Measurements from ENCODE around the gene ETV1.

The ETV1 gene

GRCh38 chr7:13980474-13980873, 9.0 kb downstream of the ETV1 start:
- ChIA-PET CTCF (interaction anchor here (1.4 kb wide), 1 partner anchor 9 kb away, joined by 4 read pairs; the partner anchor contains the start of gene ETV1), POLR2A (interaction anchor here (0.7 kb wide), 1 partner anchor 45 kb away, joined by 3 read pairs; no protein-coding TSS in a partner anchor)
- TF ChIP-seq ARNT (IDR thresholded peaks at IDR 0.05) (peak; percentile 92), PKNOX1 (IDR thresholded peaks at IDR 0.05) (no peak), CTBP1 (IDR thresholded peaks at IDR 0.05; ENCODE audit: borderline replicate concordance) (peak; percentile 33; the same call in 1 of the 2 replicates), LEF1 (IDR thresholded peaks at IDR 0.05; ENCODE audit: borderline replicate concordance) (no peak), HDGF (IDR thresholded peaks at IDR 0.05; ENCODE audit: borderline replicate concordance) (no peak), SP1 (IDR thresholded peaks at IDR 0.05) (no peak)
- peak; percentile 26 for DNase-seq (ENCODE audit: extremely low spot score)

- POLR2A ChIA-PET: interaction anchor here (0.7 kb wide), 1 partner anchor 44 kb away, joined by 3 read pairs; no protein-coding TSS in a partner anchor
- no peak for DNase-seq (ENCODE audit: extremely low spot score)
- TF ChIP-seq FOXA1 (IDR thresholded peaks at IDR 0.05): no peak
- no peak for TF ChIP-seq TARDBP (IDR thresholded peaks at IDR 0.05)
- TF ChIP-seq FOXK2 (IDR thresholded peaks at IDR 0.05): no peak
- no peak for TF ChIP-seq FOXM1 (IDR thresholded peaks at IDR 0.05; ENCODE audit: borderline replicate concordance)
- no peak for TF ChIP-seq SUZ12 (IDR thresholded peaks at IDR 0.05)
- TF ChIP-seq LEF1 (IDR thresholded peaks at IDR 0.05; ENCODE audit: borderline replicate concordance): no peak
- no peak for TF ChIP-seq BHLHE40 (IDR thresholded peaks at IDR 0.05; ENCODE audit: borderline replicate concordance)
- no peak for TF ChIP-seq L3MBTL2 (conservative IDR thresholded peaks at IDR 0.05)
- no peak for TF ChIP-seq NFRKB (IDR thresholded peaks at IDR 0.05)
- no peak for TF ChIP-seq ELF4 (IDR thresholded peaks at IDR 0.05)
- no peak for TF ChIP-seq SP1 (IDR thresholded peaks at IDR 0.05)
- no peak for TF ChIP-seq ARNT (IDR thresholded peaks at IDR 0.05)
- no peak for TF ChIP-seq PKNOX1 (IDR thresholded peaks at IDR 0.05)
- CTCF ChIA-PET: interaction anchor here (0.6 to 1.3 kb wide), 2 partner anchors 10 to 686 kb away, joined by 3 to 5 read pairs; partner anchors contain the start of gene ETV1
Measured at GRCh38 chr7:13979671-13980435, 9.6 kb downstream of the ETV1 start.

GRCh38 chr7:13976594-13976993, 12.9 kb downstream of the ETV1 start:
- ChIA-PET CTCF (no interaction called here), POLR2A (no interaction called here)
- TF ChIP-seq CTBP1 (IDR thresholded peaks at IDR 0.05; ENCODE audit: borderline replicate concordance): no peak
- no peak for DNase-seq (ENCODE audit: extremely low spot score)

- DNase-seq (ENCODE audit: extremely low spot score): no peak
- ChIA-PET CTCF (no interaction called here), POLR2A (no interaction called here)
- TF ChIP-seq ELF4 (IDR thresholded peaks at IDR 0.05) (no peak), FOXA1 (IDR thresholded peaks at IDR 0.05) (no peak), LEF1 (IDR thresholded peaks at IDR 0.05; ENCODE audit: borderline replicate concordance) (no peak), FOXK2 (IDR thresholded peaks at IDR 0.05) (no peak), BHLHE40 (IDR thresholded peaks at IDR 0.05; ENCODE audit: borderline replicate concordance) (no peak)
Measured at GRCh38 chr7:13965077-13965476, 24.4 kb downstream of the ETV1 start.

GRCh38 chr7:13963925-13964324, 25.5 kb downstream of the ETV1 start:
- DNase-seq (ENCODE audit: extremely low spot score): no peak
- ChIA-PET CTCF (no interaction called here), POLR2A (no interaction called here)
- no peak for TF ChIP-seq NFRKB (IDR thresholded peaks at IDR 0.05)
- TF ChIP-seq TARDBP (IDR thresholded peaks at IDR 0.05): no peak
- TF ChIP-seq L3MBTL2 (conservative IDR thresholded peaks at IDR 0.05): no peak
- no peak for TF ChIP-seq CTBP1 (IDR thresholded peaks at IDR 0.05; ENCODE audit: borderline replicate concordance)
- no peak for TF ChIP-seq HDGF (IDR thresholded peaks at IDR 0.05; ENCODE audit: borderline replicate concordance)
- TF ChIP-seq PKNOX1 (IDR thresholded peaks at IDR 0.05): no peak
- no peak for TF ChIP-seq FOXA1 (IDR thresholded peaks at IDR 0.05)
- TF ChIP-seq ELF4 (IDR thresholded peaks at IDR 0.05): no peak
- no peak for TF ChIP-seq SP1 (IDR thresholded peaks at IDR 0.05)
- no peak for TF ChIP-seq FOXM1 (IDR thresholded peaks at IDR 0.05; ENCODE audit: borderline replicate concordance)
- TF ChIP-seq LEF1 (IDR thresholded peaks at IDR 0.05; ENCODE audit: borderline replicate concordance): no peak
- no peak for TF ChIP-seq ARNT (IDR thresholded peaks at IDR 0.05)
- TF ChIP-seq BHLHE40 (IDR thresholded peaks at IDR 0.05; ENCODE audit: borderline replicate concordance): no peak

- no peak for DNase-seq (ENCODE audit: extremely low spot score)
- ChIA-PET CTCF (no interaction called here), POLR2A (no interaction called here)
- TF ChIP-seq L3MBTL2 (conservative IDR thresholded peaks at IDR 0.05) (no peak), SP1 (IDR thresholded peaks at IDR 0.05) (no peak), FOXK2 (IDR thresholded peaks at IDR 0.05) (no peak), CTBP1 (IDR thresholded peaks at IDR 0.05; ENCODE audit: borderline replicate concordance) (no peak), ARNT (IDR thresholded peaks at IDR 0.05) (no peak), NFRKB (IDR thresholded peaks at IDR 0.05) (no peak), SUZ12 (IDR thresholded peaks at IDR 0.05) (no peak), HDGF (IDR thresholded peaks at IDR 0.05; ENCODE audit: borderline replicate concordance) (no peak), TARDBP (IDR thresholded peaks at IDR 0.05) (no peak), LEF1 (IDR thresholded peaks at IDR 0.05; ENCODE audit: borderline replicate concordance) (no peak), ELF4 (IDR thresholded peaks at IDR 0.05) (no peak), PKNOX1 (IDR thresholded peaks at IDR 0.05) (no peak), ZNF384 (IDR thresholded peaks at IDR 0.05) (no peak), BHLHE40 (IDR thresholded peaks at IDR 0.05; ENCODE audit: borderline replicate concordance) (no peak)
Measured at GRCh38 chr7:13955494-13955893, 34.0 kb downstream of the ETV1 start.
